GM12878 (cell line): ENCODE results near the gene CTSS. TPM values are rescaled to one million over a fixed set of nuclear protein-coding genes. Genes with fewer than 3 reads are reported as not detected.

Experiments used
- ATAC-seq: fragments of 200-7000 bp; cut with Tn5 transposase; 3 replicates; pipeline ENCODE4 v1.9.1; 2020; ENCODE audit warnings: mild to moderate bottlenecking, moderate library complexity
- BruUV-seq: library from RNA; stranded (reverse); fragments of 400-500 nt; replicated peaks from 2 replicates; lab custom pipeline; 2021; lab: Mats Ljungman, UMichigan
- CTCF ChIA-PET: fragments of 300-600 bp; sonication (Branson Sonifier 250); formaldehyde crosslinking; extraction: SDS; loops from one replicate; lab custom pipeline; 2021; ENCODE audit warnings: inconsistent platforms; lab: Yijun Ruan, JAX
- POLR2A ChIA-PET: fragments of 350-600 bp; formaldehyde crosslinking; extraction: SDS; loops from one replicate; lab custom pipeline; 2021; ENCODE audit warnings: inconsistent platforms; lab: Charles Lee
- RAD21 ChIA-PET: fragments of 300-600 bp; sonication (Branson Sonifier 250); formaldehyde crosslinking; loops from one replicate; lab custom pipeline; 2023; ENCODE audit warnings: antibody characterized with exemption; ENCODE audit not compliant: unreplicated experiment; lab: Charles Lee
- SMC1A ChIA-PET: fragments of 300-600 bp; sonication (Branson Sonifier 250); formaldehyde crosslinking; loops from one replicate; lab custom pipeline; 2023; ENCODE audit not compliant: unreplicated experiment, uncharacterized antibody; lab: Charles Lee
- DNase-seq: peaks from one replicate; pipeline ENCODE4 v3.0.0-alpha.2; 2011; ENCODE audit warnings: low read depth, low spot score
- FAIRE-seq: peaks from 3 replicates; lab custom pipeline; 2011; peaks lifted over from hg19 to GRCh38; lab: Jason Lieb, UNC
- H2AFZ ChIP-seq: 2 replicates; pipeline ENCODE4 v1.6.0; 2011; ENCODE audit warnings: low read depth, low read length, control low read depth; ENCODE audit not compliant: control insufficient read depth
- H3K27ac ChIP-seq: 2 replicates; pipeline ENCODE4 v1.5.1; 2011; ENCODE audit warnings: control low read depth; ENCODE audit not compliant: control insufficient read depth, insufficient read depth
- H3K27me3 ChIP-seq, 2 experiments: replicated peaks in 1 of 2; 2 replicates each; pipeline versions ENCODE4 v1.6.0 to v1.6.1; 2011; ENCODE audit warnings: low read length in 1 of 2; ENCODE audit not compliant: control insufficient read depth in 2 of 2, insufficient read depth in 2 of 2
- H3K36me3 ChIP-seq, 2 experiments: 2 replicates each; pipeline ENCODE4 v1.5.1; 2011; ENCODE audit warnings: low read length in 1 of 2; ENCODE audit not compliant: control insufficient read depth in 2 of 2, insufficient read depth in 2 of 2
- H3K4me1 ChIP-seq: 2 replicates; pipeline ENCODE4 v1.6.1; 2011; ENCODE audit warnings: mild to moderate bottlenecking, low read length, moderate library complexity, mixed read lengths; ENCODE audit not compliant: control insufficient read depth, insufficient read depth
- H3K4me2 ChIP-seq: 2 replicates; pipeline ENCODE4 v1.6.0; 2011; ENCODE audit warnings: control low read depth; ENCODE audit not compliant: control insufficient read depth, insufficient read depth
- H3K4me3 ChIP-seq: fragments of 200-600 bp; sonication (generic); 2 replicates; pipeline ENCODE4 v1.5.1; 2016
- H3K79me2 ChIP-seq: 2 replicates; pipeline ENCODE4 v1.6.0; 2011; ENCODE audit warnings: low read length; ENCODE audit not compliant: control insufficient read depth, insufficient read depth
- H3K9ac ChIP-seq: 2 replicates; pipeline ENCODE4 v1.8.0; 2011; ENCODE audit warnings: low read length, control low read depth, mixed read lengths; ENCODE audit not compliant: control insufficient read depth, insufficient read depth
- H3K9me3 ChIP-seq: replicated peaks from 3 replicates; pipeline ENCODE4 v1.5.1; 2011; ENCODE audit warnings: mild to moderate bottlenecking, low read length; ENCODE audit not compliant: control insufficient read depth, insufficient read depth
- H4K20me1 ChIP-seq: 2 replicates; pipeline ENCODE4 v1.6.0; 2011; ENCODE audit not compliant: control insufficient read depth, insufficient read depth
- CHD1 ChIP-seq: IDR thresholded peaks from 2 replicates; pipeline ENCODE4 v1.6.1; 2012; ENCODE audit warnings: low read depth, low read length, improper control_type of control experiment
- NFYB ChIP-seq: IDR thresholded peaks from 2 replicates; pipeline ENCODE4 v1.6.1; 2011; ENCODE audit warnings: low read depth, mild to moderate bottlenecking, low read length, improper control_type of control experiment, moderate library complexity; ENCODE audit not compliant: insufficient read depth
- RB1 ChIP-seq: fragments of 450-650 bp; formaldehyde crosslinking; IDR thresholded peaks from 2 replicates; pipeline ENCODE4 v1.6.1; 2017; ENCODE audit warnings: mild to moderate bottlenecking, borderline replicate concordance
- SMARCA5 ChIP-seq: fragments of 450-650 bp; IDR thresholded peaks from 2 replicates; pipeline ENCODE4 v1.6.1; 2017; ENCODE audit warnings: mild to moderate bottlenecking
- SREBF2 ChIP-seq: IDR thresholded peaks from 2 replicates; pipeline ENCODE4 v1.6.1; 2012; ENCODE audit warnings: mild to moderate bottlenecking, low read length
- ZBED1 ChIP-seq: IDR thresholded peaks from 2 replicates; pipeline ENCODE4 v1.6.1; 2016; ENCODE audit warnings: borderline replicate concordance
- whole genome bisulfite sequencing: methylation state at CpG from one replicate; pipeline ENCODE4 v1.1.6; 2016; ENCODE audit warnings: low lambda C conversion rate; ENCODE audit not compliant: insufficient replicate concordance, insufficient coverage; ENCODE audit errors: missing lambda C conversion rate; 5-methylcytosine and 5-hydroxymethylcytosine counted together
- in situ Hi-C: fragments of 300-500 bp; cut with MboI; formaldehyde crosslinking; loops from 9 replicates; pipeline ENCODE4 v1.14.3; 2018; ENCODE audit warnings: mixed read lengths
- intact Hi-C: fragments of 100-400 bp; cut with micrococcal nuclease; formaldehyde crosslinking; loops from one replicate; pipeline ENCODE4 v1.14.2; 2022; ENCODE audit not compliant: unreplicated experiment
- polyA plus RNA-seq, 11 experiments: library from polyadenylated mRNA; depleted of rRNA in 4 of 11; unstranded in 6 of 11; stranded (reverse) in 5 of 11; fragments of >200 nt; fragmentation: Nextera tagmentation in 4 of 11; fragmentation: Illumina TruSeq in 1 of 11; extraction: Ambion mirVana in 4 of 11; extraction: Trizol in 1 of 11; gene quantifications; 1 replicate in 1 of 11; 2 replicates in 10 of 11; pipeline versions ENCODE4 v1.2.1 to v1.2.3, GENCODE V29; 2011 to 2016; ENCODE audit warnings: inconsistent platforms in 2 of 11, missing spikeins in 2 of 11, low read depth in 1 of 11
- total RNA-seq, 4 experiments: library from RNA; depleted of rRNA in 3 of 4; stranded (reverse); fragments of >200 nt in 3 of 4; fragmentation: Illumina TruSeq in 1 of 4; extraction: Trizol in 1 of 4; gene quantifications; 2 replicates each; pipeline versions ENCODE4 v1.2.1 to v1.2.3, GENCODE V29; 2013 to 2021
- TF ChIP-seq, protein P1 (sequence below): fragments of 450-650 bp; formaldehyde crosslinking; IDR thresholded peaks from 2 replicates; pipeline ENCODE4 v1.4.0; 2022; ENCODE audit warnings: mild to moderate bottlenecking, moderate library complexity
- TF ChIP-seq, protein P2 (sequence below), 3 experiments: IDR thresholded peaks in 2 of 3; conservative IDR thresholded peaks in 1 of 3; 2 replicates each; pipeline ENCODE4 v1.5.1; 2011; ENCODE audit warnings: low read depth in 3 of 3, low read length in 3 of 3, mild to moderate bottlenecking in 3 of 3, control low read depth in 2 of 3, moderate library complexity in 2 of 3, inconsistent platforms in 1 of 3, mixed read lengths in 1 of 3; ENCODE audit not compliant: control insufficient read depth in 2 of 3, insufficient read depth in 1 of 3; ENCODE audit errors: extremely low read depth in 1 of 3

CTSS gene
- total and polyA plus RNA-seq, 10 of the 15 experiments (the other 5 are each of a cell fraction or from before 2014, with no cell fraction given), result 32.8 to 174 (median 60.9) TPM

DNA sequence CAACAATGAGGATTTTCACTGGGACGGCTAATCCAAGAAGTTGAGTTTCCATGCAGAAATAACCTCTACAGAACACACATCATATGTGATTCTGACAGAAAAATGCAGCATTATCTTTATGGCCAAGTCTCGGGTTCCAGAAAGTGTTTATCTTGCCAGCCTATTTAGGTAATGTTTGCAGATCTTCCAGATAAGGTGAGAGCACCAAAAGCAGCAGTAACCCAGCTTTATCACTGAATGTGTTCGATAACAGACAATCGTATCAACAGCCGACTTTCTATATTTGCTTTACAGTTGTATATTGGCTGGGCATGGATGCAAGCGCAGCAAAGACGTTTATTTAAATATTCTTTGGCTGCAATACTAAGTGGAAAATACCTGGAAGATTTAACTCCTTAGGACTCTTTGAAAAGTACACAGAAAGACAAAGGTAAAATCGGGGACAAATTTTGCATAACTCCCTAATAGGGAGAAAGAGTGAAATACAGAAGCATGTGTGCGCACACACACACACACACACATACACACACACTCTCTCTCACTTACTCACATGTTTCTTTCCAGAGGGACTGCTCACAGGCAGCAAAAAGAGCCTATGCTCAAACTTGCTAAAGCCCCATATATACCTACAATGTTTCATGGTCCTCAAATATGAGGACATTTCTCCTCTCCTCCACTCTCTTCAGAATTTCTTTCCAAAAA is 45.5 kb upstream of the CTSS start:
- ChIA-PET RAD21 (interaction anchor here (0.6 to 1.1 kb wide), 2 partner anchors 111 to 113 kb away, joined by 3 to 4 read pairs; no protein-coding TSS in a partner anchor), CTCF (no interaction called here), POLR2A (no interaction called here), SMC1A (no interaction called here)
- Histone ChIP-seq H3K9me3 (no peaks in the 10 kb centered on the region), H3K4me2 (no peak overlapping the region), H3K4me3 (no peak overlapping the region), H3K36me3 (peaks cover 2 to 12% of the 10 kb centered on the region in 2 experiments), H3K27ac (no peak overlapping the region), H3K79me2 (no peaks in the 10 kb centered on the region), H2AFZ (no peak overlapping the region), H3K27me3 (no peaks in the 10 kb centered on the region), H3K4me1 (no peaks in the 10 kb centered on the region), H3K9ac (no peak overlapping the region), H4K20me1 (no peaks in the 10 kb centered on the region)
- WGBS, result 91% methylated on average over 9 of the region's 9 CpGs
- intact Hi-C loops (loop anchor here (5.0 kb wide), 2 partner anchors 49 to 249 kb away; no protein-coding TSS in a partner anchor), in situ Hi-C loops (no loop called here)
- DNase-seq (no peak), FAIRE-seq (no peak), ATAC-seq (no peak)
- no peak for TF ChIP-seq ZBED1
- no TSS peak for BruUV-seq

DNA sequence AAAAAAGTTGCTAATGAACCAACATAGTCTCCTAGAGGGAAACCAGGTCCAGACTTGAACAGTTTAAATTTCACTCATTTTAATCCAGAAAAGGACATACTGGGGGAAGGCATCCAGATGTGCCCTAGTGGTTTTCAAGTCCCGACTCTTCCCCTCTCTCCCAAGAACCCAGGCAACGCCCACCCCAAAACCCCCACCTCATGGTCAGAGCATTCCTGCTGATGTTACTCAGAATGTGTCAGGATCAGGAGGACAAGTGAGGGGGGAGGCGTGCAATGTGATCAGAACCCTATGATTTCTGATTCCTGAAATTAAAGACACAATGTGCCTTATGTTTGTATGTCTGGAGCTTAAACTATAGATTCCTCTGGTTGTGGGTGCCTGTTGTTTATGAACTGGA is 44.1 kb upstream of the CTSS start:
- H3K27me3 ChIP-seq, result no peaks in the 10 kb centered on the region
- H3K9ac ChIP-seq, result no peak overlapping the region
- CTCF ChIA-PET, result interaction anchor here (0.8 kb wide), 1 partner anchor 251 kb away, joined by 3 read pairs; no protein-coding TSS in a partner anchor
- BruUV-seq, result no TSS peak
- intact Hi-C loops, result loop anchor here (5.0 kb wide), 2 partner anchors 47 to 247 kb away; no protein-coding TSS in a partner anchor
- FAIRE-seq, result no peak
- TF ChIP-seq RB1 (no peak), CHD1 (no peak), NFYB (no peak), SMARCA5 (no peak), SREBF2 (no peak)
- TF ChIP-seq, protein P1, sequence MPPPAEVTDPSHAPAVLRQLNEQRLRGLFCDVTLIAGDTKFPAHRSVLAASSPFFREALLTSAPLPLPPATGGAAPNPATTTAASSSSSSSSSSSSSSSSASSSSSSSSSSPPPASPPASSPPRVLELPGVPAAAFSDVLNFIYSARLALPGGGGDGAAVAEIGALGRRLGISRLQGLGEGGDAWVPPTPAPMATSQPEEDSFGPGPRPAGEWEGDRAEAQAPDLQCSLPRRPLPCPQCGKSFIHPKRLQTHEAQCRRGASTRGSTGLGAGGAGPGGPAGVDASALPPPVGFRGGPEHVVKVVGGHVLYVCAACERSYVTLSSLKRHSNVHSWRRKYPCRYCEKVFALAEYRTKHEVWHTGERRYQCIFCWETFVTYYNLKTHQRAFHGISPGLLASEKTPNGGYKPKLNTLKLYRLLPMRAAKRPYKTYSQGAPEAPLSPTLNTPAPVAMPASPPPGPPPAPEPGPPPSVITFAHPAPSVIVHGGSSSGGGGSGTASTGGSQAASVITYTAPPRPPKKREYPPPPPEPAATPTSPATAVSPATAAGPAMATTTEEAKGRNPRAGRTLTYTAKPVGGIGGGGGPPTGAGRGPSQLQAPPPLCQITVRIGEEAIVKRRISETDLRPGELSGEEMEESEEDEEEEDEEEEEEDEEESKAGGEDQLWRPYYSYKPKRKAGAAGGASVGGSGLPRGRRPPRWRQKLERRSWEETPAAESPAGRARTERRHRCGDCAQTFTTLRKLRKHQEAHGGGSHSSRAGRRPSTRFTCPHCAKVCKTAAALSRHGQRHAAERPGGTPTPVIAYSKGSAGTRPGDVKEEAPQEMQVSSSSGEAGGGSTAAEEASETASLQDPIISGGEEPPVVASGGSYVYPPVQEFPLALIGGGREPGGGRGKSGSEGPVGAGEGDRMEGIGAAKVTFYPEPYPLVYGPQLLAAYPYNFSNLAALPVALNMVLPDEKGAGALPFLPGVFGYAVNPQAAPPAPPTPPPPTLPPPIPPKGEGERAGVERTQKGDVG (CRISPR knock-in tag), result no peak
- TF ChIP-seq, protein P2, sequence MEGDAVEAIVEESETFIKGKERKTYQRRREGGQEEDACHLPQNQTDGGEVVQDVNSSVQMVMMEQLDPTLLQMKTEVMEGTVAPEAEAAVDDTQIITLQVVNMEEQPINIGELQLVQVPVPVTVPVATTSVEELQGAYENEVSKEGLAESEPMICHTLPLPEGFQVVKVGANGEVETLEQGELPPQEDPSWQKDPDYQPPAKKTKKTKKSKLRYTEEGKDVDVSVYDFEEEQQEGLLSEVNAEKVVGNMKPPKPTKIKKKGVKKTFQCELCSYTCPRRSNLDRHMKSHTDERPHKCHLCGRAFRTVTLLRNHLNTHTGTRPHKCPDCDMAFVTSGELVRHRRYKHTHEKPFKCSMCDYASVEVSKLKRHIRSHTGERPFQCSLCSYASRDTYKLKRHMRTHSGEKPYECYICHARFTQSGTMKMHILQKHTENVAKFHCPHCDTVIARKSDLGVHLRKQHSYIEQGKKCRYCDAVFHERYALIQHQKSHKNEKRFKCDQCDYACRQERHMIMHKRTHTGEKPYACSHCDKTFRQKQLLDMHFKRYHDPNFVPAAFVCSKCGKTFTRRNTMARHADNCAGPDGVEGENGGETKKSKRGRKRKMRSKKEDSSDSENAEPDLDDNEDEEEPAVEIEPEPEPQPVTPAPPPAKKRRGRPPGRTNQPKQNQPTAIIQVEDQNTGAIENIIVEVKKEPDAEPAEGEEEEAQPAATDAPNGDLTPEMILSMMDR (IDR thresholded peaks at IDR 0.05 in 2 of 3, conservative IDR thresholded peaks at IDR 0.05 in 1 of 3; ENCODE audit: control insufficient read depth in 2 of 3, extremely low read depth in 1 of 3, insufficient read depth in 1 of 3, low read depth in 3 of 3, low read length in 3 of 3), result no peak
- TF ChIP-seq, all 136 proteins: peak for 0
- H3K9me3 ChIP-seq, result no peaks in the 10 kb centered on the region
- no peak overlapping the region for H3K4me2 ChIP-seq
- H2AFZ ChIP-seq, result no peak overlapping the region
- H3K27ac ChIP-seq, result no peak overlapping the region
- ATAC-seq (no peak), DNase-seq (no peak)
- H3K4me1 ChIP-seq, result no peaks in the 10 kb centered on the region
- H3K36me3 ChIP-seq, result peaks cover 2 to 11% of the 10 kb centered on the region in 2 experiments; a peak in 3 of 4 replicates
- in situ Hi-C loops, result no loop called here
- H3K79me2 ChIP-seq, result no peaks in the 10 kb centered on the region
- ChIA-PET RAD21 (no interaction called here), SMC1A (interaction anchor here (0.6 to 1.9 kb wide), 2 partner anchors 74 to 247 kb away, joined by 3 to 4 read pairs; no protein-coding TSS in a partner anchor), POLR2A (no interaction called here)
- no peak overlapping the region for H3K4me3 ChIP-seq
- WGBS, result 67% methylated on average over 3 of the region's 3 CpGs
- H4K20me1 ChIP-seq, result no peaks in the 10 kb centered on the region
